ENCODE results near the gene AXL.
"Not testable (repeated sequence)": the region's sequence is repeated elsewhere in the genome, so short reads cannot be mapped to it uniquely, and the experiment has no call there.

AXL gene

DNA sequence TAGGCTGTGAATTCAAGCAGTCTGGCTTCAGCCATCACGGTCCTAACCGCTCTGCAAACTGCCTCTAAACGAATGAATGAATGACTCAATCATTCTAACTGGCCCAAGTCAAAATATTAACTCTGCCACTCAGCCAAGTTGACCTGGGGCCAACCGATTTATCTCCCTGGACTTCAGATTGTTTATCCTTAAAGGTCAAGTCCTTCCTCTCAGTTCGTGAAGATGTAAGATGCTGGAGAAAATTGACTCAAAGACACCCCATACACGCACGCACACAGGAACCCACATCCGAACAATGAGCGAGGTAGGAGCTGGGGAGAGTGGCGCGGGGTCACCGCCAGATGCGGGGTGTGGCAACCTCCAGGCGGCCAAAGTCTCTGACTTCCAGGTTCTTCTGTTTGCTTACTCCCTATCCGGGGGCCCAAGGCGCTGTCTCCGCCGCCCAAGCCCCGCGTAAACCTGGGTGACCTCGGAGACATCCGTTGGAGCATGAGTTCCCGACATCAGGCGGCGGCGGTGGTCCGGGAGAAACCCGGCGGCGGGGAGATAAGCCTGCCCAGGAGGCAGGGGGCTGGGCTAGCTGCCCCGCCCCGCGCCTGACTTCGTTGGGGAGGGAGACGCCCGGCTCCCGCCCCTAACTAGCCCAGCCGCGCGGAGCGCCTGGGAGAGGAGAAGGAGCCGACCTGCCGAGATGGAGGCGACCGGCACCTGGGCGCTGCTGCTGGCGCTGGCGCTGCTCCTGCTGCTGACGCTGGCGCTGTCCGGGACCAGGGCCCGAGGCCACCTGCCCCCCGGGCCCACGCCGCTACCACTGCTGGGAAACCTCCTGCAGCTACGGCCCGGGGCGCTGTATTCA lies 26.2 kb upstream of the AXL start, which contains the start of gene CYP2S1:
Gene CYP2S1 (plus strand): TSS at position 646 of the 856 bp plus-strand sequence. CDS start 46 bp downstream, at position 692.
- no peaks in the 10 kb centered on the region for H3K9me3 ChIP-seq (ENCODE audit: control insufficient read depth in 2 of 2, low read length in 2 of 2)
- peaks cover 9% of the 10 kb centered on the region for H3K4me1 ChIP-seq (ENCODE audit: control insufficient read depth, insufficient read depth, low read length)
- no peaks in the 10 kb centered on the region for H3K36me3 ChIP-seq (ENCODE audit: control insufficient read depth in 2 of 2, insufficient read depth in 2 of 2, low read length in 2 of 2)
- no peak within 1 kb of the TSS for H3K9ac ChIP-seq (ENCODE audit: low read length in 2 of 2)
- H3K4me3 ChIP-seq (ENCODE audit: low read length in 2 of 2), result peak within 1 kb of the TSS in 1 of 2 donors; percentile 44
- no peak within 1 kb of the TSS for H3K27ac ChIP-seq (ENCODE audit: low read length)
- H3K27me3 ChIP-seq (ENCODE audit: control insufficient read depth in 1 of 2, insufficient read depth in 2 of 2, low read length in 2 of 2), result peaks cover 37 to 38% of the 10 kb centered on the region in 2 donors

- H3K9ac ChIP-seq (ENCODE audit: low read length in 2 of 2), result no peak overlapping the region
Observed at GRCh38 chr19:41193430-41194156, 25.4 kb upstream of the AXL start.

DNA sequence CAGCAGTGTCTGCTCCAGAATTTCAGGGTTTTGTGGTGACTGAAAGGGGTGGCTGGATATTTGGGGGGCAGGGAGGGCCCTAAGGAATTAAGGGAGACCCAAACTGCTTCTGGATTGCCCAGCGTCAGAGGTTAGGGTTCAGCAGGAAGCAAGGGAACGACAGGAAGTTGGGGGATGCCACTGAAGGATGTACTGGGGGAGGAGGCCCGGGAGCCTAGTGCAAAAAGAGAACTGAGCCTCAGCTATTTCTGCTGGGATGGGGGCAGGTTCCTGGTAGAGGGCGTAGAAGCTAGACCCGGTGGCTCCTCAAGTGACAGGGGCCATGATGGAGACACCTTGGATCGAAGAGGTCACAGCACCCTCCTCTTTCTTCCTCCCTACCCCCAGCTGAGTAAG lies 24.9 kb upstream of the AXL start:
- peaks cover 9% of the 10 kb centered on the region for H3K4me1 ChIP-seq (ENCODE audit: control insufficient read depth, insufficient read depth, low read length)
- no peaks in the 10 kb centered on the region for H3K36me3 ChIP-seq (ENCODE audit: control insufficient read depth in 2 of 2, insufficient read depth in 2 of 2, low read length in 2 of 2)
- no peaks in the 10 kb centered on the region for H3K9me3 ChIP-seq (ENCODE audit: control insufficient read depth in 2 of 2, low read length in 2 of 2)
- H3K9ac ChIP-seq (ENCODE audit: low read length in 2 of 2), result no peak overlapping the region
- no peak overlapping the region for H3K27ac ChIP-seq (ENCODE audit: low read length)
- H3K27me3 ChIP-seq (ENCODE audit: control insufficient read depth in 1 of 2, insufficient read depth in 2 of 2, low read length in 2 of 2), result peaks cover 36 to 38% of the 10 kb centered on the region in 2 donors
- no peak overlapping the region for H3K4me3 ChIP-seq (ENCODE audit: low read length in 2 of 2)

More at GRCh38 chr19:41193430-41194156, 25.4 kb upstream of the AXL start:
- H3K27me3 ChIP-seq (ENCODE audit: control insufficient read depth in 1 of 2, insufficient read depth in 2 of 2, low read length in 2 of 2), result peaks cover 37 to 38% of the 10 kb centered on the region in 2 donors
- peak overlapping the region in 1 of 2 donors; percentile 44 for H3K4me3 ChIP-seq (ENCODE audit: low read length in 2 of 2)
- H3K36me3 ChIP-seq (ENCODE audit: control insufficient read depth in 2 of 2, insufficient read depth in 2 of 2, low read length in 2 of 2), result no peaks in the 10 kb centered on the region
- H3K9me3 ChIP-seq (ENCODE audit: control insufficient read depth in 2 of 2, low read length in 2 of 2), result no peaks in the 10 kb centered on the region
- H3K27ac ChIP-seq (ENCODE audit: low read length), result no peak overlapping the region
- peaks cover 9% of the 10 kb centered on the region for H3K4me1 ChIP-seq (ENCODE audit: control insufficient read depth, insufficient read depth, low read length)

- no peaks in the 10 kb centered on the region for H3K9me3 ChIP-seq (ENCODE audit: control insufficient read depth in 2 of 2, low read length in 2 of 2)
- peaks cover 9% of the 10 kb centered on the region for H3K4me1 ChIP-seq (ENCODE audit: control insufficient read depth, insufficient read depth, low read length)
- no peak overlapping the region for H3K27ac ChIP-seq (ENCODE audit: low read length)
- no peak overlapping the region for H3K4me3 ChIP-seq (ENCODE audit: low read length in 2 of 2)
- no peaks in the 10 kb centered on the region for H3K36me3 ChIP-seq (ENCODE audit: control insufficient read depth in 2 of 2, insufficient read depth in 2 of 2, low read length in 2 of 2)
- H3K27me3 ChIP-seq (ENCODE audit: control insufficient read depth in 1 of 2, insufficient read depth in 2 of 2, low read length in 2 of 2), result peaks cover 27 to 32% of the 10 kb centered on the region in 2 donors
- no peak overlapping the region for H3K9ac ChIP-seq (ENCODE audit: low read length in 2 of 2)
Observed at GRCh38 chr19:41195675-41196497, 23.1 kb upstream of the AXL start.

DNA sequence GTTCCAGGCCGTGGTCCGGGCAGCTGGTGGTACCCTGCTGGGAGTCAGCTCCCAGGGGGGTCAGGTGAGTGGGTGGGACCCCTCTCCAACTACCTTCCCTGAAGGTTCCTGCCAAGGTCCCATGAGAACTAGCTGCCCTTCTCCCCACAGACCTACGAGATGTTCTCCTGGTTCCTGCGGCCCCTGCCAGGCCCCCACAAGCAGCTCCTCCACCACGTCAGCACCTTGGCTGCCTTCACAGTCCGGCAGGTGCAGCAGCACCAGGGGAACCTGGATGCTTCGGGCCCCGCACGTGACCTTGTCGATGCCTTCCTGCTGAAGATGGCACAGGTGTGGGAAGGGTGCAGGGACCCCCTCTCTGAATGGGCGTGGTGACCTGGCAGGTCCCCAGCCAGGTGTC lies 20.5 kb upstream of the AXL start:
- Histone ChIP-seq H3K27ac (ENCODE audit: low read length) (no peak overlapping the region), H3K9ac (ENCODE audit: low read length in 2 of 2) (no peak overlapping the region)

GRCh38 chr19:41203371-41203770 lies 15.7 kb upstream of the AXL start:
- Histone ChIP-seq H3K27ac (ENCODE audit: low read length) (no peak overlapping the region), H3K27me3 (ENCODE audit: control insufficient read depth in 1 of 2, insufficient read depth in 2 of 2, low read length in 2 of 2) (no peaks in the 10 kb centered on the region), H3K9me3 (ENCODE audit: control insufficient read depth in 2 of 2, low read length in 2 of 2) (no peaks in the 10 kb centered on the region), H3K4me3 (ENCODE audit: low read length in 2 of 2) (no peak overlapping the region), H3K9ac (ENCODE audit: low read length in 2 of 2) (no peak overlapping the region), H3K36me3 (ENCODE audit: control insufficient read depth in 2 of 2, insufficient read depth in 2 of 2, low read length in 2 of 2) (no peaks in the 10 kb centered on the region), H3K4me1 (ENCODE audit: control insufficient read depth, insufficient read depth, low read length) (peaks cover 7% of the 10 kb centered on the region)

More for the DNA sequence above, 20.5 kb upstream of the AXL start:
- Histone ChIP-seq H3K36me3 (ENCODE audit: control insufficient read depth in 2 of 2, insufficient read depth in 2 of 2, low read length in 2 of 2) (no peaks in the 10 kb centered on the region), H3K4me1 (ENCODE audit: control insufficient read depth, insufficient read depth, low read length) (no peaks in the 10 kb centered on the region), H3K4me3 (ENCODE audit: low read length in 2 of 2) (no peak overlapping the region), H3K27me3 (ENCODE audit: control insufficient read depth in 1 of 2, insufficient read depth in 2 of 2, low read length in 2 of 2) (peaks cover 10 to 18% of the 10 kb centered on the region in 2 donors), H3K9me3 (ENCODE audit: control insufficient read depth in 2 of 2, low read length in 2 of 2) (no peaks in the 10 kb centered on the region)

- not testable (repeated sequence) for H3K27me3 ChIP-seq (ENCODE audit: control insufficient read depth in 1 of 2, insufficient read depth in 2 of 2, low read length in 2 of 2); H3K4me3 ChIP-seq (ENCODE audit: low read length in 2 of 2); H3K36me3 ChIP-seq (ENCODE audit: control insufficient read depth in 2 of 2, insufficient read depth in 2 of 2, low read length in 2 of 2); H3K4me1 ChIP-seq (ENCODE audit: control insufficient read depth, insufficient read depth, low read length); H3K9ac ChIP-seq (ENCODE audit: low read length in 2 of 2); H3K9me3 ChIP-seq (ENCODE audit: control insufficient read depth in 2 of 2, low read length in 2 of 2); H3K27ac ChIP-seq (ENCODE audit: low read length)
Observed at GRCh38 chr19:41204338-41204737, 14.7 kb upstream of the AXL start.

DNA sequence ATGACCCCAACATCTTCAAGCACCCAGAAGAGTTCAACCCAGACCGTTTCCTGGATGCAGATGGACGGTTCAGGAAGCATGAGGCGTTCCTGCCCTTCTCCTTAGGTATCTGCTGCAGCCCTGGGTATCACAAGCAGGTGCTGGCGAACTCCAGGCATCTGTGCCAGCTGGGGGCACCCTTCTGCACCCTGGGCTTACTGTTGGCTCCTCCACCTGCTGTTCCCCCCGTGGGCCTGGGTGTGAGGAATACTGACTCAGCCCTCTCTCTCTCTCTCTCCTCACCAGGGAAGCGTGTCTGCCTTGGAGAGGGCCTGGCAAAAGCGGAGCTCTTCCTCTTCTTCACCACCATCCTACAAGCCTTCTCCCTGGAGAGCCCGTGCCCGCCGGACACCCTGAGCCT lies 13.0 kb upstream of the AXL start:
- Histone ChIP-seq H3K4me3 (ENCODE audit: low read length in 2 of 2) (no peak overlapping the region), H3K9me3 (ENCODE audit: control insufficient read depth in 2 of 2, low read length in 2 of 2) (no peaks in the 10 kb centered on the region), H3K4me1 (ENCODE audit: control insufficient read depth, insufficient read depth, low read length) (peaks cover 7% of the 10 kb centered on the region), H3K27ac (ENCODE audit: low read length) (no peak overlapping the region), H3K9ac (ENCODE audit: low read length in 2 of 2) (no peak overlapping the region), H3K36me3 (ENCODE audit: control insufficient read depth in 2 of 2, insufficient read depth in 2 of 2, low read length in 2 of 2) (no peaks in the 10 kb centered on the region), H3K27me3 (ENCODE audit: control insufficient read depth in 1 of 2, insufficient read depth in 2 of 2, low read length in 2 of 2) (no peaks in the 10 kb centered on the region)

GRCh38 chr19:41206456-41206855 lies 12.6 kb upstream of the AXL start:
- H3K27ac ChIP-seq (ENCODE audit: low read length), result no peak overlapping the region
- H3K9ac ChIP-seq (ENCODE audit: low read length in 2 of 2), result no peak overlapping the region
- no peaks in the 10 kb centered on the region for H3K27me3 ChIP-seq (ENCODE audit: control insufficient read depth in 1 of 2, insufficient read depth in 2 of 2, low read length in 2 of 2)
- peaks cover 7% of the 10 kb centered on the region for H3K4me1 ChIP-seq (ENCODE audit: control insufficient read depth, insufficient read depth, low read length)
- H3K36me3 ChIP-seq (ENCODE audit: control insufficient read depth in 2 of 2, insufficient read depth in 2 of 2, low read length in 2 of 2), result no peaks in the 10 kb centered on the region
- no peaks in the 10 kb centered on the region for H3K9me3 ChIP-seq (ENCODE audit: control insufficient read depth in 2 of 2, low read length in 2 of 2)
- H3K4me3 ChIP-seq (ENCODE audit: low read length in 2 of 2), result no peak overlapping the region

GRCh38 chr19:41206926-41207750 lies 11.9 kb upstream of the AXL start:
- no peak overlapping the region for H3K27ac ChIP-seq (ENCODE audit: low read length)

More at GRCh38 chr19:41206926-41207750, 11.9 kb upstream of the AXL start:
- Histone ChIP-seq H3K9me3 (ENCODE audit: control insufficient read depth in 2 of 2, low read length in 2 of 2) (no peaks in the 10 kb centered on the region), H3K36me3 (ENCODE audit: control insufficient read depth in 2 of 2, insufficient read depth in 2 of 2, low read length in 2 of 2) (no peaks in the 10 kb centered on the region), H3K4me1 (ENCODE audit: control insufficient read depth, insufficient read depth, low read length) (peaks cover 7% of the 10 kb centered on the region), H3K4me3 (ENCODE audit: low read length in 2 of 2) (peak overlapping the region in 1 of 2 donors; percentile 29), H3K9ac (ENCODE audit: low read length in 2 of 2) (no peak overlapping the region), H3K27me3 (ENCODE audit: control insufficient read depth in 1 of 2, insufficient read depth in 2 of 2, low read length in 2 of 2) (no peaks in the 10 kb centered on the region)

All from stomach smooth muscle (tissue), 2 donors.